Smooth muscle cell (in vitro differentiated cells): ENCODE data around the gene THADA. TPM values are rescaled to one million over a fixed set of nuclear protein-coding genes. Genes with fewer than 3 reads are reported as not detected.
A peak's percentile ranks its signal among the peaks of the same experiment; 100 is the strongest.

Experiments used
- DNase-seq: peaks from one replicate; lab custom pipeline; 2025; ENCODE audit not compliant: unreplicated experiment; lab: John Stamatoyannopoulos, UW
- H2AFZ ChIP-seq: fragments of 200-600 bp; sonication (generic); 2 replicates; pipeline ENCODE4 v1.6.0; 2016; ENCODE audit warnings: antibody characterized with exemption, low read depth, mild to moderate bottlenecking
- H3F3A ChIP-seq: fragments of 200-600 bp; sonication (generic); 2 replicates; pipeline ENCODE4 v1.6.0; 2017; ENCODE audit warnings: antibody characterized with exemption, low read depth
- H3K27ac ChIP-seq: fragments of 200-600 bp; sonication (generic); 2 replicates; pipeline ENCODE4 v1.5.1; 2016; ENCODE audit warnings: low read depth, mild to moderate bottlenecking
- H3K27me3 ChIP-seq: fragments of 200-600 bp; sonication (generic); 2 replicates; pipeline ENCODE4 v1.6.1; 2016; ENCODE audit warnings: low read depth, mild to moderate bottlenecking
- H3K36me3 ChIP-seq: fragments of 200-600 bp; sonication (generic); 2 replicates; pipeline ENCODE4 v1.5.1; 2016; ENCODE audit warnings: low read depth
- H3K4me1 ChIP-seq: fragments of 200-600 bp; sonication (generic); 2 replicates; pipeline ENCODE4 v1.5.1; 2016; ENCODE audit warnings: low read depth
- H3K4me2 ChIP-seq: fragments of 200-600 bp; sonication (generic); 2 replicates; pipeline ENCODE4 v1.6.0; 2016; ENCODE audit warnings: mild to moderate bottlenecking
- H3K4me3 ChIP-seq: fragments of 200-600 bp; sonication (generic); 2 replicates; pipeline ENCODE4 v1.5.1; 2016; ENCODE audit warnings: mild to moderate bottlenecking
- H3K79me2 ChIP-seq: fragments of 200-600 bp; sonication (generic); 2 replicates; pipeline ENCODE4 v1.6.0; 2016; ENCODE audit warnings: low read depth, mild to moderate bottlenecking
- H3K9ac ChIP-seq: fragments of 200-600 bp; sonication (generic); 2 replicates; pipeline ENCODE4 v1.6.0; 2016; ENCODE audit warnings: low read depth
- H3K9me3 ChIP-seq: fragments of 200-600 bp; sonication (generic); replicated peaks from 2 replicates; pipeline ENCODE4 v1.5.1; 2016; ENCODE audit warnings: low read depth
- H4K20me1 ChIP-seq: fragments of 200-600 bp; sonication (generic); 2 replicates; pipeline ENCODE4 v1.6.0; 2016; ENCODE audit warnings: low read depth
- WGBS: methylation state at CpG from one replicate; pipeline ENCODE4 v1.1.7; 2016; ENCODE audit warnings: low lambda C conversion rate; 5-methylcytosine and 5-hydroxymethylcytosine counted together
- polyA plus RNA-seq: library from polyadenylated mRNA; unstranded; fragments of >200 nt; fragmentation: Nextera tagmentation; extraction: Ambion mirVana; gene quantifications from 2 replicates; pipeline ENCODE4 v1.2.1, GENCODE V29; 2016
- total RNA-seq: library from RNA; depleted of rRNA; stranded (reverse); fragments of >200 nt; gene quantifications from 2 replicates; pipeline ENCODE4 v1.2.3, GENCODE V29; 2014
- TF ChIP-seq, protein P1 (sequence below): fragments of 200-600 bp; sonication (generic); IDR thresholded peaks from 2 replicates; pipeline ENCODE4 v1.5.1; 2017; ENCODE audit warnings: borderline replicate concordance, mild to moderate bottlenecking, antibody characterized with exemption; ENCODE audit not compliant: insufficient read depth, poor library complexity, severe bottlenecking

The THADA gene
- total and polyA plus RNA-seq, 2 experiments from 2014 or later = 11.3 to 20.9 TPM

DNA sequence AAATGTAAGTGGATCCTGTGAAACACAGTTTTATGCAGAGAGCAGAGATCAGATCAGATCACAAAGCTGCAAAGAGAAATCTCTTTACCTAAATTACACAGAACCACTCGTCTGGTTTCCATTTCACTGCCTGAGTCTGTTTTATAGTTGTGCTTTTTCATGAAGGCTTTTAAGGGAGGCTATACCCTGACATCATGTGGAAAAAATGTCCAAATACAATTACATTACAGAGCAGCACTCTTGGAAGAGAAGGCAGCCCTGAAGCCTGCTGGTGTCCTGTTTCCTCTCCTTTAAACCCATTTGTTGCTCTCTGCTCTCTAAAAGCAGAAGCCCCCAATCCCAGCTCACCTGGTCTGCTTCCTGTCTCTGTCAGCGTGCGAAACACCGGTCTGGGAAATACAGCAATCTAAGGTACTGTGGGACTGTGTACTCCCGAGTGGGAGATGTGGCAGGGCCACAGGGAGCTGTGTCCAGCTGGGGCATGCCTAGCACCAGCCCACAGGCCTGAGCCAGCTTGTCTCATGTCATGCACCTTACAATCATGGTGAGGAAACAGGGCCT, 344.6 kb downstream of the THADA start:
- Histone ChIP-seq H3K4me1 (no peaks in the 10 kb centered on the region), H3K9ac (no peak overlapping the region), H3K9me3 (no peaks in the 10 kb centered on the region), H3K27ac (peak overlapping the region; percentile 71), H3K79me2 (no peaks in the 10 kb centered on the region), H3F3A (peaks cover 11% of the 10 kb centered on the region), H4K20me1 (no peaks in the 10 kb centered on the region), H3K36me3 (no peaks in the 10 kb centered on the region), H3K27me3 (no peaks in the 10 kb centered on the region), H3K4me3 (no peak overlapping the region), H2AFZ (no peak overlapping the region), H3K4me2 (peak overlapping the region; percentile 28)
- TF ChIP-seq, protein P1, sequence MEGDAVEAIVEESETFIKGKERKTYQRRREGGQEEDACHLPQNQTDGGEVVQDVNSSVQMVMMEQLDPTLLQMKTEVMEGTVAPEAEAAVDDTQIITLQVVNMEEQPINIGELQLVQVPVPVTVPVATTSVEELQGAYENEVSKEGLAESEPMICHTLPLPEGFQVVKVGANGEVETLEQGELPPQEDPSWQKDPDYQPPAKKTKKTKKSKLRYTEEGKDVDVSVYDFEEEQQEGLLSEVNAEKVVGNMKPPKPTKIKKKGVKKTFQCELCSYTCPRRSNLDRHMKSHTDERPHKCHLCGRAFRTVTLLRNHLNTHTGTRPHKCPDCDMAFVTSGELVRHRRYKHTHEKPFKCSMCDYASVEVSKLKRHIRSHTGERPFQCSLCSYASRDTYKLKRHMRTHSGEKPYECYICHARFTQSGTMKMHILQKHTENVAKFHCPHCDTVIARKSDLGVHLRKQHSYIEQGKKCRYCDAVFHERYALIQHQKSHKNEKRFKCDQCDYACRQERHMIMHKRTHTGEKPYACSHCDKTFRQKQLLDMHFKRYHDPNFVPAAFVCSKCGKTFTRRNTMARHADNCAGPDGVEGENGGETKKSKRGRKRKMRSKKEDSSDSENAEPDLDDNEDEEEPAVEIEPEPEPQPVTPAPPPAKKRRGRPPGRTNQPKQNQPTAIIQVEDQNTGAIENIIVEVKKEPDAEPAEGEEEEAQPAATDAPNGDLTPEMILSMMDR = no peak
- DNase-seq = no peak
- WGBS = 24% methylated on average over 5 of the region's 5 CpGs

DNA sequence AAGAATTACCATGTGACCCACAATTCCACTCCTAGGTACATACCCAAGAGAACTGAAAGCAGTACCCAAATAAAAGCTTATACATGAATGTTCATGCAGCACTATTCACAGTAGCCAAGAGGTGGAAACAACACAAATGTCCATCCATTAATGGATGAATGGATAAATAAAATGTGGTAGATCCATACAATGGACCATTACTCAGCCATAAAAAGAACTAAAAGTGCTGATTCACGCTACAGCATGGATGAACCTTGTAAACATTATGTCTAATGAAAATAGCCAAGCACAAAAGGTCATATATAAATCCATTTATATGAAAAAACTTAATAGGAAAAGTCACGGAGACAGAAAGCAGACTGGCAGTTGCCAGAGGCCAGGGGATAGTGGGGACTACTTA, 345.8 kb downstream of the THADA start:
- WGBS = 94% methylated on average over 2 of the region's 2 CpGs
- H3K4me1 ChIP-seq = no peaks in the 10 kb centered on the region

DNA sequence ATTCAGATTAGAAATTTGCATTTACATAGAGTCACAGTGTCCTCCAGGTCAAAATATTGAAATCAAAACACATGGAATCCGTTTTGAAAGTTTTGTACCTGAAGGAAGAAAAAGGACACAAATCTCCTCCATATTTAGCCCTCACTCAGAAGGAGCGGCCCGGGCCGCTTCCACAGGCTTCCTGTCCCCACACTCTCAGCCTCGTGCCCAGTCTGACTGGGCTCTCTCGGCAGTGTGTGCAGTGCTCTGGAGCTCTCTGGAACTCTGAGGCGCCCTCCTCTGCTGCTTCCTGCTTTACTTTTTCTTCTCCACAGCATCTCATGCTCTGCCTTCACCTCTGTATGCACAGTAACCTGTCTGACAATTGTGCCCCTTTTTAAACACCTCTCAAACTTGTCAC, 347.2 kb downstream of the THADA start:
- TF ChIP-seq, protein P1 = no peak
- Histone ChIP-seq H3K4me1 (no peaks in the 10 kb centered on the region), H3K27me3 (no peaks in the 10 kb centered on the region), H3F3A (peaks cover 11% of the 10 kb centered on the region), H3K4me3 (no peak overlapping the region), H3K79me2 (no peaks in the 10 kb centered on the region), H3K9me3 (no peaks in the 10 kb centered on the region), H3K27ac (no peak overlapping the region), H2AFZ (no peak overlapping the region), H3K36me3 (no peaks in the 10 kb centered on the region), H3K9ac (no peak overlapping the region), H3K4me2 (no peak overlapping the region), H4K20me1 (no peaks in the 10 kb centered on the region)
- DNase-seq = no peak
- 87% methylated on average over 7 of the region's 7 CpGs for WGBS

More for the DNA sequence above, 345.8 kb downstream of the THADA start:
- Histone ChIP-seq H2AFZ (no peak overlapping the region), H3K4me2 (no peak overlapping the region), H4K20me1 (no peaks in the 10 kb centered on the region), H3K27ac (no peak overlapping the region), H3K36me3 (no peaks in the 10 kb centered on the region), H3F3A (peaks cover 11% of the 10 kb centered on the region), H3K9ac (no peak overlapping the region), H3K9me3 (no peaks in the 10 kb centered on the region), H3K27me3 (no peaks in the 10 kb centered on the region), H3K4me3 (no peak overlapping the region), H3K79me2 (no peaks in the 10 kb centered on the region)
- DNase-seq = no peak
- TF ChIP-seq, protein P1 = no peak

DNA sequence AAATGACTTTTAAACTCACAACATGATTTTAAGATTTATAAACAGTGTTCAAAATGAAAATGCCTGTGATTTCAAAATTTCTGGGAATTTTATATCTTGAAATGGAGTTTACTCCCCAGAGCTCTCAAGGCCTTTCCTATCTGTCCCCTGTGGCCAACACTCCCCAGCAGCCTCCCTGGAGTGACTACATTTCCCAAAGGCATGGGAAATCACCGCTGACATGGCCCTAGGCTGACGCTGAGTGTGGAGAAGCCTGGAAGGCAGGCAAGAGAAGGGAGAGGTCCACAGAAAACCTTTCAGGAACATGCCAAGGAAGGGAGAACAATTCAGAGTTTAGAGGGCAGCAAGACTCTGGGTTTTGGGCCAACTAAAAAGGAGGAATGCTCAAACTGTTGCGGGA, 349.2 kb downstream of the THADA start:
- Histone ChIP-seq H3K4me2 (no peak overlapping the region), H3K27me3 (no peaks in the 10 kb centered on the region), H3F3A (peaks cover 6% of the 10 kb centered on the region), H3K9me3 (no peaks in the 10 kb centered on the region), H3K4me3 (no peak overlapping the region), H3K4me1 (no peaks in the 10 kb centered on the region), H3K27ac (no peak overlapping the region), H4K20me1 (no peaks in the 10 kb centered on the region), H3K79me2 (no peaks in the 10 kb centered on the region), H2AFZ (no peak overlapping the region), H3K36me3 (no peaks in the 10 kb centered on the region), H3K9ac (no peak overlapping the region)
- WGBS = 77% methylated on average over 3 of the region's 3 CpGs
- DNase-seq = no peak
- TF ChIP-seq, protein P1 = no peak
